ENCODE results near the gene C9.
"Not testable (repeated sequence)": the region's sequence is repeated elsewhere in the genome, so short reads cannot be mapped to it uniquely, and the experiment has no call there.

C9 gene

GRCh38 chr5:39328731-39329130, 35.6 kb downstream of the C9 start:
- DNase-seq (ENCODE audit: low spot score) = no peak
- TF ChIP-seq CTCF (IDR thresholded peaks at IDR 0.05; ENCODE audit: extremely low read depth, insufficient read depth, missing control alignments) = no peak
- in situ Hi-C loops (cut with MboI; ENCODE audit: low pct_unique_long_range_greater_than_20kb, low sequenced_read_pairs, unreplicated experiment) = no loop called here

GRCh38 chr5:39323542-39323941, 40.8 kb downstream of the C9 start:
- in situ Hi-C loops (cut with MboI; ENCODE audit: low pct_unique_long_range_greater_than_20kb, low sequenced_read_pairs, unreplicated experiment) = no loop called here
- TF ChIP-seq CTCF (IDR thresholded peaks at IDR 0.05; ENCODE audit: extremely low read depth, insufficient read depth, missing control alignments) = no peak
- DNase-seq (ENCODE audit: low spot score) = no peak

GRCh38 chr5:39319395-39319794, 44.9 kb downstream of the C9 start:
- no peak for TF ChIP-seq CTCF (IDR thresholded peaks at IDR 0.05; ENCODE audit: extremely low read depth, insufficient read depth, missing control alignments)
- no peak for DNase-seq (ENCODE audit: low spot score)
- in situ Hi-C loops (cut with MboI; ENCODE audit: low pct_unique_long_range_greater_than_20kb, low sequenced_read_pairs, unreplicated experiment) = no loop called here

- DNase-seq (ENCODE audit: low spot score); in situ Hi-C loops (cut with MboI; ENCODE audit: low pct_unique_long_range_greater_than_20kb, low sequenced_read_pairs, unreplicated experiment): not testable (repeated sequence)
Observed at GRCh38 chr5:39316464-39316863, 47.8 kb downstream of the C9 start.

- no peak for DNase-seq (ENCODE audit: low spot score)
- TF ChIP-seq CTCF (IDR thresholded peaks at IDR 0.05; ENCODE audit: extremely low read depth, insufficient read depth, missing control alignments) = no peak
- in situ Hi-C loops (cut with MboI; ENCODE audit: low pct_unique_long_range_greater_than_20kb, low sequenced_read_pairs, unreplicated experiment) = no loop called here
Observed at GRCh38 chr5:39315995-39316394, 48.3 kb downstream of the C9 start.

GRCh38 chr5:39314591-39314990, 49.7 kb downstream of the C9 start:
- in situ Hi-C loops (cut with MboI; ENCODE audit: low pct_unique_long_range_greater_than_20kb, low sequenced_read_pairs, unreplicated experiment) = no loop called here
- TF ChIP-seq CTCF (IDR thresholded peaks at IDR 0.05; ENCODE audit: extremely low read depth, insufficient read depth, missing control alignments) = no peak
- DNase-seq (ENCODE audit: low spot score) = no peak

- in situ Hi-C loops (cut with MboI; ENCODE audit: low pct_unique_long_range_greater_than_20kb, low sequenced_read_pairs, unreplicated experiment) = no loop called here
- DNase-seq (ENCODE audit: low spot score) = no peak
- no peak for TF ChIP-seq CTCF (IDR thresholded peaks at IDR 0.05; ENCODE audit: extremely low read depth, insufficient read depth, missing control alignments)
Observed at GRCh38 chr5:39309534-39309933, 54.8 kb downstream of the C9 start.

Data from GM13977 (cell line).